H9 (cell line): ENCODE data around the gene IFNL3. TPM values are rescaled to one million over a fixed set of nuclear protein-coding genes. Genes with fewer than 3 reads are reported as not detected.
A peak's percentile ranks its signal among the peaks of the same experiment; 100 is the strongest.

Source experiments
- DNase-seq: peaks from one replicate; pipeline ENCODE4 v3.0.0-alpha.2; 2017
- H2AFZ ChIP-seq: one replicate; pipeline ENCODE4 v1.6.1; 2013; ENCODE audit warnings: mild to moderate bottlenecking, low read length, control low read depth, moderate library complexity
- H2AK5ac ChIP-seq: 2 replicates; pipeline ENCODE4 v1.6.1; 2013; ENCODE audit warnings: low read length, control low read depth, mixed read lengths; ENCODE audit not compliant: insufficient read length
- H2BK120ac ChIP-seq: one replicate; pipeline ENCODE4 v1.6.1; 2013; ENCODE audit warnings: low read depth, mild to moderate bottlenecking, low read length, control low read depth, inconsistent platforms; ENCODE audit not compliant: poor library complexity, severe bottlenecking
- H2BK12ac ChIP-seq: 2 replicates; pipeline ENCODE4 v1.6.1; 2013; ENCODE audit warnings: low read length, control low read depth, mixed read lengths, low read depth; ENCODE audit not compliant: insufficient read length
- H2BK15ac ChIP-seq: 2 replicates; pipeline ENCODE4 v1.6.1; 2013; ENCODE audit warnings: low read depth, low read length, control low read depth
- H2BK20ac ChIP-seq: one replicate; pipeline ENCODE4 v1.6.1; 2013; ENCODE audit warnings: low read depth, mild to moderate bottlenecking, low read length, control low read depth, inconsistent platforms; ENCODE audit not compliant: poor library complexity, severe bottlenecking
- H2BK5ac ChIP-seq: 2 replicates; pipeline ENCODE4 v1.6.1; 2013; ENCODE audit warnings: low read length, control low read depth, mixed read lengths; ENCODE audit not compliant: insufficient read length
- H3K14ac ChIP-seq: 2 replicates; pipeline ENCODE4 v1.6.1; 2013; ENCODE audit warnings: low read length, control low read depth; ENCODE audit not compliant: insufficient read depth
- H3K18ac ChIP-seq: 2 replicates; pipeline ENCODE4 v1.6.1; 2013; ENCODE audit warnings: low read depth, mild to moderate bottlenecking, mixed read lengths, low read length, control low read depth; ENCODE audit not compliant: insufficient read length
- H3K23ac ChIP-seq: 2 replicates; pipeline ENCODE4 v1.6.1; 2013; ENCODE audit warnings: low read length, control low read depth, mixed read lengths, low read depth; ENCODE audit not compliant: insufficient read length
- H3K23me2 ChIP-seq: 2 replicates; pipeline ENCODE4 v1.6.1; 2013; ENCODE audit warnings: low read depth, mild to moderate bottlenecking, mixed read lengths, low read length, control low read depth; ENCODE audit not compliant: insufficient read length, poor library complexity, severe bottlenecking
- H3K27ac ChIP-seq: 2 replicates; pipeline ENCODE4 v1.5.1; 2013; ENCODE audit warnings: low read length, control low read depth, mixed read lengths, low read depth; ENCODE audit not compliant: insufficient read length
- H3K27me3 ChIP-seq: 2 replicates; pipeline ENCODE4 v1.6.1; 2013; ENCODE audit warnings: low read length, control low read depth, inconsistent platforms; ENCODE audit not compliant: insufficient read depth
- H3K4ac ChIP-seq: 2 replicates; pipeline ENCODE4 v1.6.1; 2013; ENCODE audit warnings: low read depth, mild to moderate bottlenecking, control low read depth, inconsistent platforms, low read length, moderate library complexity
- H3K4me1 ChIP-seq: 2 replicates; pipeline ENCODE4 v1.6.1; 2013; ENCODE audit warnings: low read length, control low read depth, inconsistent platforms; ENCODE audit not compliant: insufficient read depth
- H3K4me2 ChIP-seq: 2 replicates; pipeline ENCODE4 v1.6.1; 2013; ENCODE audit warnings: low read length, control low read depth, mixed read lengths; ENCODE audit not compliant: insufficient read length, insufficient read depth
- H3K56ac ChIP-seq: 2 replicates; pipeline ENCODE4 v1.6.1; 2013; ENCODE audit warnings: low read depth, mild to moderate bottlenecking, mixed read lengths, low read length, control low read depth; ENCODE audit not compliant: insufficient read length
- H3K79me1 ChIP-seq: 2 replicates; pipeline ENCODE4 v1.6.1; 2013; ENCODE audit warnings: low read depth, mild to moderate bottlenecking, moderate library complexity, low read length, control low read depth, inconsistent platforms; ENCODE audit not compliant: insufficient read depth, poor library complexity, severe bottlenecking
- H3K79me2 ChIP-seq: 2 replicates; pipeline ENCODE4 v1.6.1; 2013; ENCODE audit warnings: low read length, control low read depth, inconsistent platforms; ENCODE audit not compliant: insufficient read depth
- H3K9ac ChIP-seq: 2 replicates; pipeline ENCODE4 v1.6.1; 2013; ENCODE audit warnings: low read length, control low read depth, mixed read lengths; ENCODE audit not compliant: insufficient read length; ENCODE audit errors: extremely low read depth
- H3K9me3 ChIP-seq: one replicate; pipeline ENCODE4 v1.6.1; 2013; ENCODE audit warnings: low read depth, low read length, inconsistent platforms; ENCODE audit not compliant: control insufficient read depth
- H3T11ph ChIP-seq: one replicate; pipeline ENCODE4 v1.6.1; 2013; ENCODE audit warnings: mild to moderate bottlenecking, low read length, control low read depth, inconsistent platforms
- H4K20me1 ChIP-seq: one replicate; pipeline ENCODE4 v1.6.1; 2013; ENCODE audit not compliant: control insufficient read depth, insufficient read length, insufficient read depth
- H4K5ac ChIP-seq: 2 replicates; pipeline ENCODE4 v1.6.1; 2013; ENCODE audit warnings: low read depth, mild to moderate bottlenecking, mixed read lengths, low read length, control low read depth; ENCODE audit not compliant: insufficient read length
- H4K8ac ChIP-seq: replicated peaks from 2 replicates; pipeline ENCODE4 v1.6.1; 2013; ENCODE audit warnings: low read length, control low read depth, mixed read lengths, low read depth; ENCODE audit not compliant: insufficient read length
- H4K91ac ChIP-seq: 2 replicates; pipeline ENCODE4 v1.6.1; 2013; ENCODE audit warnings: low read depth, mild to moderate bottlenecking, moderate library complexity, mixed read lengths, low read length, control low read depth; ENCODE audit not compliant: insufficient read length
- H3K27ac Mint-ChIP-seq, 3 experiments: 2 replicates in 2 of 3; 3 replicates in 1 of 3; pipeline ENCODE4 v1.8.0; 2020 to 2021; ENCODE audit warnings: mixed read lengths in 3 of 3, mild to moderate bottlenecking in 1 of 3, moderate library complexity in 1 of 3
- H3K27me3 Mint-ChIP-seq: 2 replicates; pipeline ENCODE4 v1.8.0; 2021; ENCODE audit warnings: low read depth, mild to moderate bottlenecking, moderate library complexity, mixed read lengths
- H3K36me3 Mint-ChIP-seq, 3 experiments: 2 replicates in 2 of 3; 3 replicates in 1 of 3; pipeline ENCODE4 v1.8.0; 2020 to 2021; ENCODE audit warnings: low read depth in 3 of 3, mixed read lengths in 3 of 3; ENCODE audit not compliant: insufficient read depth in 1 of 3
- H3K4me1 Mint-ChIP-seq, 2 experiments: 2 replicates each; pipeline ENCODE4 v1.8.0; 2020; ENCODE audit warnings: mixed read lengths in 2 of 2
- H3K4me3 Mint-ChIP-seq, 2 experiments: 2 replicates in 1 of 2; 3 replicates in 1 of 2; pipeline ENCODE4 v1.8.0; 2020 to 2021; ENCODE audit warnings: mild to moderate bottlenecking in 2 of 2, mixed read lengths in 2 of 2, moderate library complexity in 1 of 2
- H3K9me3 Mint-ChIP-seq, 2 experiments: 2 replicates in 1 of 2; 3 replicates in 1 of 2; pipeline ENCODE4 v1.8.0; 2020; ENCODE audit warnings: mild to moderate bottlenecking in 2 of 2, mixed read lengths in 2 of 2, moderate library complexity in 1 of 2
- WGBS: extraction: QIAGEN DNeasy Blood & Tissue Kit; methylation state at CpG from one replicate; pipeline ENCODE4 v1.1.7; 2013; ENCODE audit warnings: missing lambda C conversion rate, low lambda C conversion rate, mixed read lengths; ENCODE audit not compliant: insufficient read length; ENCODE audit errors: extremely low coverage; 5-methylcytosine and 5-hydroxymethylcytosine counted together
- total RNA-seq: library from RNA; stranded (reverse); gene quantifications from 2 replicates; pipeline ENCODE4 v1.2.1, GENCODE V29; 2021
- TF ChIP-seq, protein P1 (sequence below): fragments of 200-600 bp; sonication (generic); conservative IDR thresholded peaks from 3 replicates; pipeline ENCODE4 v1.8.0; 2021; ENCODE audit warnings: antibody characterized with exemption, mild to moderate bottlenecking

IFNL3 gene
- total RNA-seq, 1 experiment from 2014 or later, result not detected

DNA sequence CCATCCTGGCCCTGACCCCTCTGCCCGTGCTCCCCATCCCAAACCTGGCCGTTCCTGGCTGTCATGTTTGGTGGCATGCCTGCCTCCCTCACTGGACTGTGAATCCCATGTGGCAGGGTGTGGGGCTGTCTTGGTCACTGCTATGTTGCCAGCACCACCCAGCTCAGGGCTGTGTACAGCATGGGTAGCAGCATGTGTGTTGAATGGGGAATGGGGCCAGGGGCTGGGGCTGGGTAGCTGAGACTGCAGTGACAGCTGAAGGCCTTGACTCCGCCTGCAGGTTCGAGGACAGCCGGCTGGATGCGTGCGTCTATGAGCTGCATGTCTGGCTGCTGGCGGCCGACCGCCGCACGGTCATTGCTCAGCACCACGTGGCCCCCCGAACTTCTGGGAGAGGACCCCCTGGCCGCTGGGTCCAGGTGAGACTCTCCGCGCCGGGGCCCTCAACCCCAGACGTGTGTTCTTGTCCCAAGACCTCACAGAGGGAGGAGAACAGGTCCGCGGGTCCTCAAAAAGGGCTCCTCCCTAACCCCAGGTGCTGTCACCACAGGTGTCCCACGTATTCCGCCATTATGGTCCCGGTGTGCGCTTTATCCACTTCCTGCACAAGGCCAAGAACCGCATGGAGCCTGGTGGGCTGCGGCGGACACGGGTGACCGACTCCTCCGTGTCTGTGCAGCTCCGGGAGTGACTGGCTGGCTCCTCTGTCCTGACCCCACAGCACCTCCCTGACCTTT lies 44.6 kb downstream of the IFNL3 start:
- no peak overlapping the region for H4K91ac ChIP-seq

More for the DNA sequence above, 44.6 kb downstream of the IFNL3 start:
- Histone ChIP-seq H3K4me2 (no peak overlapping the region), H4K5ac (no peak overlapping the region), H2BK15ac (no peak overlapping the region), H3K9me3 (no peaks in the 10 kb centered on the region), H3K18ac (no peak overlapping the region), H2BK20ac (no peak overlapping the region), H4K8ac (no peak overlapping the region), H3K9ac (no peak overlapping the region), H3K27me3 (peaks cover 7% of the 10 kb centered on the region; the same call in 1 of the 2 replicates), H2AFZ (no peak overlapping the region), H2AK5ac (no peak overlapping the region), H2BK120ac (no peak overlapping the region), H3K23ac (no peak overlapping the region), H3T11ph (no peak overlapping the region), H3K23me2 (peaks cover 7% of the 10 kb centered on the region), H3K4me1 (no peaks in the 10 kb centered on the region), H2BK5ac (no peak overlapping the region), H3K79me1 (no peaks in the 10 kb centered on the region), H3K56ac (no peak overlapping the region), H3K79me2 (no peaks in the 10 kb centered on the region), H3K27ac (no peak overlapping the region), H4K20me1 (no peaks in the 10 kb centered on the region), H3K4ac (no peak overlapping the region), H2BK12ac (no peak overlapping the region), H3K14ac (no peak overlapping the region; the same call in 1 of the 2 replicates)
- no CpG with 5 or more reads among the region's 32 CpGs for WGBS
- H3K9me3 Mint-ChIP-seq, result no peaks in the 10 kb centered on the region; a peak in 1 of 5 replicates
- TF ChIP-seq, protein P1, sequence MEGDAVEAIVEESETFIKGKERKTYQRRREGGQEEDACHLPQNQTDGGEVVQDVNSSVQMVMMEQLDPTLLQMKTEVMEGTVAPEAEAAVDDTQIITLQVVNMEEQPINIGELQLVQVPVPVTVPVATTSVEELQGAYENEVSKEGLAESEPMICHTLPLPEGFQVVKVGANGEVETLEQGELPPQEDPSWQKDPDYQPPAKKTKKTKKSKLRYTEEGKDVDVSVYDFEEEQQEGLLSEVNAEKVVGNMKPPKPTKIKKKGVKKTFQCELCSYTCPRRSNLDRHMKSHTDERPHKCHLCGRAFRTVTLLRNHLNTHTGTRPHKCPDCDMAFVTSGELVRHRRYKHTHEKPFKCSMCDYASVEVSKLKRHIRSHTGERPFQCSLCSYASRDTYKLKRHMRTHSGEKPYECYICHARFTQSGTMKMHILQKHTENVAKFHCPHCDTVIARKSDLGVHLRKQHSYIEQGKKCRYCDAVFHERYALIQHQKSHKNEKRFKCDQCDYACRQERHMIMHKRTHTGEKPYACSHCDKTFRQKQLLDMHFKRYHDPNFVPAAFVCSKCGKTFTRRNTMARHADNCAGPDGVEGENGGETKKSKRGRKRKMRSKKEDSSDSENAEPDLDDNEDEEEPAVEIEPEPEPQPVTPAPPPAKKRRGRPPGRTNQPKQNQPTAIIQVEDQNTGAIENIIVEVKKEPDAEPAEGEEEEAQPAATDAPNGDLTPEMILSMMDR, result no peak
- H3K4me3 Mint-ChIP-seq, result no peak overlapping the region
- peaks cover 69% of the 10 kb centered on the region for H3K27me3 Mint-ChIP-seq
- DNase-seq, result no peak
- peaks cover 8 to 33% of the 10 kb centered on the region in 2 experiments for H3K4me1 Mint-ChIP-seq
- no peaks in the 10 kb centered on the region for H3K36me3 Mint-ChIP-seq
- peak overlapping the region in 1 of 3 experiments; percentile 86; a peak in 2 of 7 replicates for H3K27ac Mint-ChIP-seq
